GM18526 (cell line): Measurements from ENCODE around the gene DNAJC10.

Experiments used
- POLR2A ChIP-seq: IDR thresholded peaks from 3 replicates; pipeline ENCODE4 v1.6.1; 2011; ENCODE audit not compliant: insufficient read length; ENCODE audit errors: extremely low read depth

The DNAJC10 gene

DNA sequence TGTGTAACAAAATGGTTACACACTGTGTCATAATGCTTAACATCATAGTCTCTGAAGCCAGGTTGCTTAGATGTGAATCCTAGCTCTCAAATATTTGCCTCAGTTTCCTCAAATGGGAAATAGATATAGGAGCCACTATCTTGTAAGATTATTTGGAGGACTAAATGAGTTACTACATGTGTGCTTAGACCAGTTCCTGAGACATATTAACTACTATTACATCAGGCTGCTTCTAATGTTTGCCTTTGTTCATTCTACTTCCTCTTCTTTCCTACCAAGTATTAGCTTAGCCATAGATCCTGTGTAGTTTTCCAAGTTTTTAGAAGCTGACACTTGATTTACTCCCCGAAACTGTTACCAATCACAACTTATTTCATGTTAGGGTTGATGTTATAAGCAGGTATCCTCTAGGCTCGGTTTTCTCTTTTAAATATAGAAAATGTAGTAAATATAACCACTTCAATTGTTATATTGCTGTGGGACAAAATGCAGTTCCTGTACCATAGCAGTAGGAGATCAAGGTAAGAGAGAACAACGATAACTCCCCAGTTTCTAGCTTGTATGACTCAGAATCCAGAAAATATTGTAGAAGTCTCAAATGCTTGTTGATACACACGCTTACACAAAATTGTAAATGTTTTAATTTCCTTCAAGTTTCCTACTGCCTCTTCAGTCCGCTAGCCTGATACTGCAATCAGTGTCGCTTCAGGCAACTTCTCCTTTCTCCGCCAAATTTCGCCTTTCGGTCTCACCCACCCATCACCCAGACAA lies 751 bp upstream of the DNAJC10 start:
- TF ChIP-seq POLR2A: no peak

DNA sequence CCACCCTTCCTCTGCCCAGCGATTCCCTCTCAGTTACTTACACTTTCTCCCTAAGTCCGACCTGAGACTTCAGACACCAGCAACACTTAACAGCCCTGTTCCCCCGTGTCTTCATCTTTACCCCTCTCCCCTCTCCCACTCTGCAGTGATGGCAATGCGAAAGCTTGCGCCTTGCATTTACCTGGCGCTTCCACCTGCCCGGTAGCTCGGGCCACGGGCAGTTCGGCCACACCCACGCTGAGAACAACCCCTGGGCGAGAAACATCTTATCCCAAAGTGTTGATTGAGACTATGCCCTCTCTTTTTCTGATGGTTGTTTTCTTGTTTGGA lies 558 bp downstream of the DNAJC10 start:
- TF ChIP-seq POLR2A: no peak

DNA sequence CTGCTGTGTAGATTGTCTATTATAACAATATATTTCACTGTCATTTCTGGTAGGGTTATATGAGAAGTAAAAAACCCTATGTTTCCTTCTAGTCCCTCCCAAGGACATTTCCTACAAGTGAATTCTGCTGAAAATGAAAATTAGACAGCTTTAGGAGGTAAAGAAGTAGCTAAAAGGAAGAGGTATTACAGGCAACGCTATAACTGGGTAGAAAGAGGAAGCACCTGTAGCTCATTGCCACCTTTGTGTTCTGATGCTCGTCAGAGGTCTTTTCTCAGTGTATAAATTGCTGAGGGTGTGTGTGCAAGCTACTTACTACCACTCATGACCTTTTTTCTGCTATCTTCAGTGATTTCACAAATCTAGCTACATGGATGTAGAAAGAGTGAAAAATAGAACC lies 1.4 kb downstream of the DNAJC10 start:
- no peak for TF ChIP-seq POLR2A

DNA sequence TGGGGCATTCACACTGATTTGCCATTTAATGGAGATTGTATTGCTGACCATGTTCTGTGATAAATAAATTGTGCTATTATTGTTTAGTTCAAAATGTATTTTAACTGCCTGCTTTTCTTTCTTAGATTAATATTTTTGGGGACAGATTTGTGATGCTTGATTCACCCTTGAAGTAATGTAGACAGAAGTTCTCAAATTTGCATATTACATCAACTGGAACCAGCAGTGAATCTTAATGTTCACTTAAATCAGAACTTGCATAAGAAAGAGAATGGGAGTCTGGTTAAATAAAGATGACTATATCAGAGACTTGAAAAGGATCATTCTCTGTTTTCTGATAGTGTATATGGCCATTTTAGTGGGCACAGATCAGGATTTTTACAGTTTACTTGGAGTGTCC lies 1.8 kb downstream of the DNAJC10 start:
- no peak for TF ChIP-seq POLR2A

DNA sequence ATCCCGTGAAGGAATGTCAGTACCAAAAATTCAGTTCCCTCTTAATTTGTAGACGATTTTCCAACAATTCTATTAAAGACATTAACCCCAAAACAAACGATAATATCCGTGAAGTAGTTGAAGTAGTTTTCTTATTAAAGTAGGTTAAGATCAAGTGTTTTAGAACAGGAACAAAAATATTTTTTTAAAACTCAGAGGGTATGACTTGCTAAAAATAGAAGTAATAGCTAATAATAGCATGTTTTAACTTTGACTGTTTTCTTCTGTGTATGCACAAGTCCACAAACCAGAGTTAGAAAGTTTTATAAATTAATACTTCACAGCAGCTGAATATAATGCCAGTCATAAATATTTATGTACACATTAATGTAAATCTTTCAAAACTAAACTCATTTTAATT lies 2.4 kb downstream of the DNAJC10 start:
- no peak for TF ChIP-seq POLR2A

DNA sequence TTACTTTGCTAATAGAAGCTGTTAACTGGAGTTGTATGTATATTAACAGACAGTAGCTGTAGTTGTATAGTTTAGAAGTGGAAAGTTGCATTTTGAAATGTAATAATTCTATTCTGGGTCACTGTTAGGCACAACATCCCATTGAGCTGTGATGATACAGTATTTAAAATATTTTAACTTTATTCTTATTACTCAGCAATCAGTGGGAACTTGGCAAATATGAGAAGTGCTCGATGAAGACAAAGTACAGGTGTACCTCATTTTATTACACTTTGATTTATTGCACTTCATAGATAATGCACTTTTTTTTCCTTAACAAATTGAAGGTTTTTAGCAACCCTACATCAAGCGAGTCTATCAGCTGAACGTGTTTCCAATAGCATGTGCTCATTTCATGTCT lies 8.6 kb downstream of the DNAJC10 start:
- TF ChIP-seq POLR2A: no peak

DNA sequence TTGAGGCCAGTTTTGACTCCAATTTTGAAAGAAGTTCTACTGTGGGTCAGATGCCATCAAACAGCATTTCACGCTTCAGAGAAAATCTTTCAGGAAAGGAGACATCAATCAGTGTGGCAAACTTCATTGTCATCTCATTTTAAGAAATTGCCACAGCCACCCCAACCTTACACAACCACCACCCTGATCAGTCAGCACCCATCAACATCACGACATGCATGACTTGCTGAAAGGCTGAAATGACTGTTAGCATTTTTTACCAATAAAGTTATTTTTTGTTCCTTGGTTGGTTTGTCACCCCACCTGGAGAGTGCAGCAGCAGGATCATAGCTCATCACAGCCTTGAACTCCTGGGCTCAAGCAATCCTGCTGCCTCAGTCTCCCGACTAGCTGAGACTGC lies 10.4 kb downstream of the DNAJC10 start:
- no peak for TF ChIP-seq POLR2A

DNA sequence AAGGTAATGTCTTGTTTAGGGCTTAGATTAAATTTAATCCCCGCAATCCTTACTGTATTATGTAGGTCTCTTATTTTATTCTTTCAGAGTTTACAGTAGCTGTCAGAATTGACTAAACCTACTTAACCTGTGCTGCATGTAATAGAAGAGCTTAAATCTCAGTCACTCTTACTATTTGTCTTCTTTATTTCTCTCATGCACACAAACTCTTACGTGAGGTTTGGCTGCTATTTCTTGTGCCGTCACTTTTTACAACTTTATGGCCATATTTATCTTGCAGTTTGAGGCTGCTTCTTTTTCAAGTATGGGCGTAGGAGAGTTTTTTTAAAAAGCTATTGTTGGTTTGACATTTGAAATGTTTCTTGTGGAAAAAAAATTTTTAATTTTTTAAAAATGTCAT lies 12.0 kb downstream of the DNAJC10 start:
- TF ChIP-seq POLR2A: no peak

DNA sequence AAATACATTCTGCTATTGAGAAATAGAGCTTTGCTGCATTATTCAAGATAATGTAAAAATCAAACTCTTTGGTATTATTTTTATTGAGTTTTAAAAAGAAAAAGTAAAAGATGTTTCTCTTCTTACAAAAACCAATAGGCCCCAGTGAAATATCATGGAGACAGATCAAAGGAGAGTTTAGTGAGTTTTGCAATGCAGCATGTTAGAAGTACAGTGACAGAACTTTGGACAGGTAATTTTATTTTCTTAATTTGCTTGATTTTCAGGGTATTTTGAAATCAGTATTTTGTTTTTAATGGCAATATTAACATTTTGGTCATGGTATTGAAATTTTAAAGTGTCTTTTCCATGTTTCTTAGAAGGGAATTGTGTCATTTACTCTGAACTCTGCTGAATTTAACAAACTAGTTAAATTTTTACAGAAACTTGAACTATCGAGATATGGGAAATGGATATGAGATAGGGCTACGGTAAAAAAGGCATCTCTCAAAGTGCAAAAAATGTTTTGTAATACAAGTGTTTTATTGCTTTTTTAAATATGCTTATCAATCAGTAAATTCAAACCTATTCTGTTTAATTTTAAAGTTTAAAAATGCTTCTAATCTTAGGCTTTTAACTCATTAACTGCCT lies 13.8 kb downstream of the DNAJC10 start:
- TF ChIP-seq POLR2A: no peak

DNA sequence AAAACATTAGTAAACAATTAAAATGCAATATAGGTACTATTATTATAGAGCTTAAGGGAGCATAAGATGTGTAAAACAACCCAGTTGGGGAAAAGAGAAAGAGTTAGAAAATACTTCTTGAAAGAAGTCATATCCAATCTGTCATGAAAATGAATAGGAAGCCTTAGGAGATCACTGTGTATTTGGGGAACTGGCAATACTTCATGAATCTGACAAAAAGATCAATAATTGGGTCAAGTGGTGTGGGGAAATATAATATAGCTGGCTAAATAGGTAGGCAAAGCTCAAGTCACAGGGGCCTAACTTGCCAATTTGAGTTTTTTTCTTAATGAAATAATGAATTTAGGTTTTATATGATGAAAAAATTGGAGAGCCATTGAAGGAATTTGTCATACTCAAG lies 14.4 kb downstream of the DNAJC10 start:
- no peak for TF ChIP-seq POLR2A

DNA sequence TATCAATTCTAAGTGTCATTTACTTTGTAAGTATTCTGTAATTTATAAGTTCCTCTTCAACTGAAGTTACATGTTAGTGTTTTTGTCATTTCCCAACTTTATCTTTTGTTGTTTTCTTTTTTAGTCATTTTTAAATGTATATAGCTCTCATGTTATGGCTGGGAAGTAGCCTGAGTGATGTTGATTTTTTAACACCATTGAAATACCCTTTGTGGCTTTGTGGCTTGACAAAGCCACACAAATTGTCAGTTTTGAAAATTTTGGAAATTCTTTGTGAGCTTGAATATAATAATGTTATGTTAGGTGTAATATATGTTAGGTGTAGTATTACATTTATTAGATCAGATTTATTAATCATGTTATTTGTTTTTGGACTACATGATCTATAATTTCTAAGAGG lies 16.7 kb downstream of the DNAJC10 start:
- TF ChIP-seq POLR2A: no peak

DNA sequence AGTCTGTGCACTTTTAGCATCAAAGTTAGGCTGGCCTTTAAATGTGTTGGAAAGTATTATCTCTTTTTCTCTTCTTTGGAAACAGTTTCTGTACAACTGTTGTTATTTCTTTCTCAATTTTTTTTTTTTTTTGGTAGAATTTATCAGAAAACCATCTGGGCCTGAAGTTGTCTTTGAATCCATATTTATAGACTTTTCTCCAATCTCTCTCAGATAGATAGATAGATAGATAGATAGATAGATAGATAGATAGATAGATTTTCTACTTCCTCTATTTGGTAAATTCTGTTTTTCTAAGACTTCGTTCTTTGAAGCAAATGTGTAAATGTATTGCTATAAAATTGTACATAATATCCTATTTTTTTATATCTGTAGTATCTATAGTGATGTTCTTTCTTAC lies 17.5 kb downstream of the DNAJC10 start:
- no peak for TF ChIP-seq POLR2A

DNA sequence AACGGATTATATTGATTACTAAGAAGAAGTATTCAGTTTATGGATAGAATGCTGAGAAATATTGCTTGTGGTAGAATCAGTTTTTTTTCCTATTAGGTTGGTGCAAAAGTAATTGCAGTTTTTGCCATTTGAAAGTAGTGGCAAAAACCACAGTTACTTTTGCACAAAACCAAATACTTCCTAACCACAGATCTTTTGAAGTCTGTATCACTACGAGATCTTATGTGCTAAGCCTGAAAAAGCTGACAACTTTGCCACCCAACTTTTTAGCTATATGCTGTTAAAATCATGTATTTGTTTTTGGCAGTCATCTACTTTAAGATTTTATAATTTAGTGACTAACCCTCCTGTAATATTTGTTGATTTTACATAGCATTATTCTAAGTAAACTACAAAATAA lies 24.6 kb downstream of the DNAJC10 start:
- no peak for TF ChIP-seq POLR2A

DNA sequence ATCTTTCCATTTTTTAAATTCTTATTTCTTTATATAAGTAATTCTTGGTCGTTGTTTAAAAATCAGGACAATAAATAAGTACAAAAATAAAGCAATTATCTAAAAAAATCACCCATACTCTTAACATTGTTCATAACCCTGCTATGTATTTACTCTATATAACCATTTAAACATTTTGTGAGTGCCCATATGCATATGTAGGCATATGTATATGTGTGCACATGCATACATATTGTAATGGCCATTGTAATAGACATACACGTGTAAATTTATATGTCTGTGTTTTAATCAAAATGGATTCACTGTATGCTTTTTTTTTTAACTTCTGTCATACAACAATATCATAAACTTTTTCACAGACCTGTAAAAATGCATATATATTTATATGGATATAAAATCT lies 25.6 kb downstream of the DNAJC10 start:
- no peak for TF ChIP-seq POLR2A

DNA sequence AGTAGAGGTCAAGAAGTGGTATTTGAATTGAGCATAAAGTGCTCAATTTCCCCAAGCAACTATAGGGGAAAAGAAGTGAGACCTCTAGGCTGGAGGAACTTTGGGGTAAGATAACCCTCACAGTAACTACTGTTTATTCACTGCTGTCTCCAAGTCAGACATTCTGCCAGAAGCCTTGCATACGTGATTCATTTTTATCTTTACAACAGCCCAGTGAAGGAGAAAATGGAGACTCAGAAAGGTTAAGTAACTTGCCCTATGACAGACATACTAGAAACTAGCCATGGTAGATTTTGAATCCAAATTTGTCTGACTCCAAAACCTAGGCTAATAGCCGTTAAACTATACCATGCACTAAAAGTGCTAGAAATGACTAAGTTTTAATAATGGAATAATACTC lies 28.4 kb downstream of the DNAJC10 start:
- TF ChIP-seq POLR2A: no peak

DNA sequence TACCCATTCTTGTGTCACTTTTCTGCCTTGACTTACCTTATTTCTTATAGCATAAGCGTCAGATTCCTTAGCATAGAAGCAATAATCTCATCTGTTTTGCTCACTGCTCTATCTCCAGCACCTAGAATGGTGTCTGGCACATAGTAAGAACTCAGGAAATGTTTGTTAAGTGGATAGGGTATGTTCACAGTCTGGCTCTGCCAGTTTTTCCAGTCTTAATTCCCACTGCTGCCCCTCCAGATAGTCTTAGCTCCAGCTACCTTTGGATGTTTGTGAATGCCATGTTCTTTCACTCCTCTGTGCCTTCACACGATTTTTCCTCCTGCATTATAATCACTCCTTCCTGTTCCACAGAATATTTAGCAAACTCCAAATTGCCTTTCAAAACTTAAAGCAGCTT lies 29.0 kb downstream of the DNAJC10 start:
- TF ChIP-seq POLR2A: no peak

DNA sequence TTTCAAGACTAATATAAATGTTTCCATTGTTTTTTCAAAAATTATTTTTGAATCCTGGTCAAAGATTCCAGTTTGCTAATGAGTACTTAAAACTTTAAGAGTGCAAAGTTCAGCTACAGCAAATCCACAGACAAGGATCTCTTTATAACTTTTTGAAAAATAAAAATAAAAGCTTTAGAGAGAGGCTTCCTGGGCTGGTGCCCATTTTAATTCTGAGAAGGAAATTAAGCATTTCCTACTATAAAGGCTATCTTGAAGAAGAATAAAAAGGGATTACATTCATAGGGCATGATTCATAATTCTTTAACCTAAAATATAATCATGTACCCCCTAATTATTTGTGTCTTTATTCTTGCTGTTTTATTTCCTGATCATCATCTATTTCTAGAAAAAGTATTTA lies 38.2 kb downstream of the DNAJC10 start:
- TF ChIP-seq POLR2A: no peak
